Stimulated activated CD8-positive, alpha-beta memory T cell treated with anti-CD3 and anti-CD28 coated beads, Interleukin-4, amount 100 ng/mL, for 4 hours (primary cell): ENCODE data around the gene CAMTA2.

Experiments
- DNase-seq, 2 donors: peaks; one replicate each; pipeline ENCODE4 v3.0.0-alpha.2; 2020; ENCODE audit warnings: low read depth in 2 of 2, low spot score in 1 of 2

The CAMTA2 gene

DNA sequence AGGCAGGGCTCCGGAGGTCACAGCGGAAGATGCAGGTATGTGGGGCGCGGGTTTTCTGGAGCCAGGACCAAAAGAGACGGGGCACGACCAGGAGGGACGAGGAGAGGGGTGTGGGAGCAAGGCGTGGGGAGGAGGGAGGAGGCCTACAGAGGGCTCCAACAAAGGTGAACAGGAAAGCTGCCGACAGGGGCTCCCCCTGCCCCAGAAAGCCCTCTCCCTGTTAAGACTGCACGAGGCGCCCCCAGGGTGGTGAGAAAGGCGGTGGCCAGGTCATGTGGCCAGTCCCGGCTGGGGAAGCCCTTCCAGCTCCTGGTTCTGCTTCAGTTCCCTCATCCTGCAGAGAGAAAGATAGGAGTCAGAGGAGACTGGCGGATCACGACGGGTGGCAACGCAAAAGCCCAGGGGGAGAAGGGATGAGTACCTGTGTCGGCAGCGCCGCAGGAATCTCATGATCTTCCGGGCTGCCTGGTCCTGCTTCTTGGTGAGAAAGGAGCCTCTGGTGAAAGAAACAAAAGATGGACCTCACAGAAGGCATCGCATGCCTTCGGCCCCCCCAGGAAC, 18.9 kb downstream of the CAMTA2 start:
- no peak for DNase-seq

DNA sequence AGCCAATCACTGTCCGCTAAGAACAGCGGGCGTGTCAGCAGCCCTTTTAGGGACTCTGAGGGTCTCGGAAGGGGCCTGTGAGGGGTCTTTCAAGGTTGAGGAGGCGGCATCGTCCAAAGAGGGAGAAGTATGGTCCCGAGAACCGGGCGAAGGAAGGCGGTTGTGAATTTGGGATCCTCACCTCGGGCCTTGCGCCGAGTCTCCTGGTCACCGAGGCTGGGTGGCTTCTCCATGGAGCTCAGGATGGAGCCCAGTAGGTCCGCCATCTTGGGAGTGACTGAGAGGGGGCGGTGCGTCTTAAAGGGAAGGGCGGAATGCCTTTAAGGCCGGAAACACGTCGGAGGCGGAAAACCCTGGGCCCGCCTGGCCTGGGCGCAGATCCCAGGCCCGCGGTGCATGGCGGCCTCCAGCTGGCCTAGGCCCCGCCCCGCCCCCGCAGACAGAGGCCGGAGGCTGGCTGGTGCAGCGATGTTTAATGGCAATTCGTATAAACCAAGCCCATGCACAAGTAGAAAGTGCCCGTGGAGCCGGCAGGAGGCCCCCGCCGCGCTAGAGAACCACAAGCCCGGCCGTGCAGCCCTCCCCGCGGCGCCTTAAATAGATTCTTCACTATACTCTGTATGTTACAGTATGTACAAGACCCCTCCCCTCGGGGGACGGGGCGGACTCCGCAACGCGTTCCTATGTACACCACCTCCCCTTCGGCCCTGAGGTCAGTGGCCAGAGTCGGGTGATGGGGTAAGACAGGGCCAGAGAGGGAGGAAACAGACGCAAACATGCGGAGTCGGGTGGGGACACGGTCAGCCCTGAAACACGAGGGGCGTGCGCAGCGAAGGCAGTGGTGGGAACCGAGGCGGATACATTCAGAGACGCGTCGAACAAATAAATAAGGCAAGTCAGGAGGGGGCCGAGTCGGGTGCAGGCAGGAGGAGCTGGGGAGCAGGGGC, 19.7 kb downstream of the CAMTA2 start, which contains the start of gene SPAG7:
Gene SPAG7 (minus strand): TSS at position 279 of the 947 bp plus-strand sequence. CDS start 13 bp downstream, at position 266.
- DNase-seq, result peak; percentile 82 to 86

GRCh38 chr17:4966844-4967538, 20.5 kb downstream of the CAMTA2 start:
- peak; percentile 69 to 90 for DNase-seq

GRCh38 chr17:4965311-4965986, 22.0 kb downstream of the CAMTA2 start:
- no peak for DNase-seq

DNA sequence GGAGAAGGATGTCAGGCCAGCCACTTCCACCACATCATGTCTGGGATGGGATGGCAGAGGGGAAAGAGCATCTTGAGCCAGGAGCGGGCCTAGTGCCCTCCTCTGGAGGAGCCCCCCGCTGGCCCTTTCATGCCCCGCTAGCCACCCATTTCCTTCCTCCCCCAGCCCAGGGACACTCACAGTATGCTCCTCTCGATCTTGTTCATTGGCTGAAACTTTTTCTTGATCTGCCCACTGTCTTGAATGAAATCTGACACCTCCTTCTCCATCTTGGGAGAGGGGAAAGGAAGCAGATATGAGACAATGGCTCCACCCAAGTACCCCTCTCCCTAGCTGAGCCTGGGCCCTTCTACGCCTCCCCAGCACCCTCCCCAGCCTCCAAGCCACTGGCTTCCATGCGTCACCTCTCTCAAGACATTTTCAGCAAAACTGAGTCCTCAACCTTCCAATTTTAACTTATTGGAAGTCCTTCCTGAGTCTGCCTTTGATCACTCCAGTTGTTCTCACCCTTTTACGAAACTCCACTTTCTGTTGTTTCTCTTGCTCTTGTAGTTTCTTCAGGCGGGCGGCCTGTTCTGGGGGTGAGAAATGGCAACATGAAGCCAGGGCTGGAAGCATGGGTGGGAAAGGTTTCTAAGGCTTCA, 27.1 kb downstream of the CAMTA2 start:
- DNase-seq, result no peak

- no peak for DNase-seq
These were observed 28.1 kb downstream of the CAMTA2 start for GRCh38 chr17:4959261-4959965.

DNA sequence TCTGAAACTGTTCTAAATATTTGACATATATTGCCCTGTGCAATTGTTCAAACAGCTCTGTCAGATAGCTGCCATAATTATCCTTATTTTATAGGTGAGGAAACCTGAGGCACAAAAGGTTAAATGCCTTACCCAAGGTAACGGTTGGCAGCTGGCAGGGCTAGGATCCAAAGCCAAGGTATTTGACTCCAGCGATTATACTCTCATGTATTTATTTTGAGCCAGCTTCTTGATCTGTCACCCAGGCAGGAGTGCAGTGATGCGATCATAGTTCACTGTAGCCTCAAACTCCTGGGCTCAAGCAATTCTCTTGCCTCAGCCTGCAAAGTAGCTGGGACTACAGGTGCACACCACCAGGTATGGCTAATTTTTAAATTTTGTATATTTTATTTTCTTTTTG, 29.4 kb downstream of the CAMTA2 start:
- DNase-seq, result no peak

DNA sequence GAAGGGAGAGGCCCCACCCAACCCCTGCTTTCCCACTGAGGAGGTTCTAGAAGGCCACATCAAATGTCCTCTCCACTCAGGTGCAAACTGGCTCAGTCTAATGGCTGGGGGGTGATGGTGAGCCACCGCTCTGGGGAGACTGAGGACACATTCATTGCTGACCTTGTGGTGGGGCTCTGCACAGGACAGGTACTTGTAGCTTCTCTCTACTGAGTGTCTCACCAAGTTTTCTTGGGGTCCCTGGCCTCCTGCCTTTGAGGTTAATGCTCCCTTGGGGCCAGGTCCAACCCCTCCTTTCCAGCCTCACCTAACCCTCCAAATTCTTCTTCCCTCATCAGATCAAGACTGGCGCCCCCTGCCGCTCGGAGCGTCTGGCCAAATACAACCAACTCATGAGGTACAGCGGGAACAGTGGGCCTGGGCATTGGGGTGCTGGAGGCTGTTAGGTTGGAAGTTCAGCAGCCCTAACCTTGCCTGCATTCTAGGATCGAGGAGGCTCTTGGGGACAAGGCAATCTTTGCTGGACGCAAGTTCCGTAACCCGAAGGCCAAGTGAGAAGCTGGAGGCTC, 30.9 kb downstream of the CAMTA2 start:
- DNase-seq, result no peak

DNA sequence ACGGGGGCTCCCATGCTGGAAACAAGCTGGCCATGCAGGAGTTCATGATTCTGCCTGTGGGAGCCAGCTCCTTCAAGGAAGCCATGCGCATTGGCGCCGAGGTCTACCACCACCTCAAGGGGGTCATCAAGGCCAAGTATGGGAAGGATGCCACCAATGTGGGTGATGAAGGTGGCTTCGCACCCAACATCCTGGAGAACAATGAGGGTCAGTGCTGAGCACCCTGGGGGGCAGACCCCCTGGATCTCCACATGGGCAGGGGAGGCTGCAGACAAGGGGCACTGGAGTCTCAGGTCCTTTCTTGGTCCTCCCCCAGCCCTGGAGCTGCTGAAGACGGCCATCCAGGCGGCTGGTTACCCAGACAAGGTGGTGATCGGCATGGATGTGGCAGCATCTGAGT, 32.4 kb downstream of the CAMTA2 start:
- no peak for DNase-seq

DNA sequence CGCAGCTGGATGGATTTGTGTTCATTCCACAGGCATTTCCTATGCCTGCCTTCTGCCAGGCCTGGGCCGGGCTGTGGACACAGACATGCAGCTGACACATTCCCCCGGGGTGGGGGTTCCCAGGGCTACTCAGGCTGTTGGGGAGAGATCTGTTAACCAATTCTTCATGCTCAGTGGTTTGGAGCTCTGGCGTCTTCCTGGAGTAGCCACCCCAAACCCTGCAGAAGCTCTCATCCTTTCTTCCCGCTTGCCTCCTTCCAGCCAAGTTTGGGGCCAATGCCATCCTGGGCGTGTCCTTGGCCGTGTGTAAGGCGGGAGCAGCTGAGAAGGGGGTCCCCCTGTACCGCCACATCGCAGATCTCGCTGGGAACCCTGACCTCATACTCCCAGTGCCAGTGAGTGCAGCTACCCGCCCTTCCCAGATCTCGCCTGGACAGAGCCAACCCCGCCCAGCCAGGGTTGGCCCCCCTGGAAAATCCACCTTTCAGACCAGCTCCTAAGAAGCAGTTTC, 34.0 kb downstream of the CAMTA2 start:
- DNase-seq, result no peak

- DNase-seq, result no peak
These were observed 36.0 kb downstream of the CAMTA2 start for GRCh38 chr17:4951486-4951885.

GRCh38 chr17:4950746-4951204, 36.7 kb downstream of the CAMTA2 start, which contains the start of gene ENO3:
TSS of gene ENO3 (plus strand) at chr17:4951119. CDS start at chr17:4951830, 711 bp downstream.
- DNase-seq, result no peak

GRCh38 chr17:4950075-4950745, 37.3 kb downstream of the CAMTA2 start:
- no peak for DNase-seq

DNA sequence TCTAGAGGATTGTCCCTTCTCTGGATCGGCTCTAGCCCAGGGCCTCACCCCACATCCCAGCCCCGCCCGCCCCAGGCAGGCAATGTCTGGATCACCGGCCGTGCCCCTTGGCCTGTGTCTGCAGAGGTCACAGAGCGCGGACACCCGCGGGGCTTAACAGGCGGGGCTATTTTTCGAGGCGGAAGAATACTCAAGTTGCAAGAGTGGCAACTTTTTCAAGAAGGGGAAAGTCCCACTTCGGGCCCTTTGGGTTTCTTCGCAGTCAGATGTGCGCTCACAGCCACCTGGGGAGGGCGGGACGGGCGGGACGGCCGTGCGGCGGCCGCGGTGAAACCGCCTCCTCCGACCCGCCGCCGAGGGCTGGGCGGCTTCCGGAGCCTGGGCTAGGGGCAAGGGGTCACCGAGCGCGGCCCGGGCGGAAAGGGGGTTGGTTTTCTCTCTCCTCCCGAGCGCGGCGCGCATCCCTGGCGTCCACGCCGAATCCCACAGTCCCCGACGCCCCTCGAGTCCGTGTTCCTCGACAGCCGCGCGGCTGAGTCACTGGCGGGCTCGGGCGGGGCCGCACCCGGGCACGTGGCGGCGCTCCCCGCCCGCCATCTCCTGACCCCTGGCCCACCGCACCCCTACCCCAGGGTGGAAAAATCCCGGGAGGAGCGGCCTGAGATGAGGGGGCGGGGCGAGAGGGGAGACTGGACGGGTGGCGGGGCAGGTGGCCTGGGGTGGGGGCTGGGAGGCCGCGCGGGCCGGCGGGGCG, 38.0 kb downstream of the CAMTA2 start:
- DNase-seq, result peak in 1 of 2 donors; percentile 61

DNA sequence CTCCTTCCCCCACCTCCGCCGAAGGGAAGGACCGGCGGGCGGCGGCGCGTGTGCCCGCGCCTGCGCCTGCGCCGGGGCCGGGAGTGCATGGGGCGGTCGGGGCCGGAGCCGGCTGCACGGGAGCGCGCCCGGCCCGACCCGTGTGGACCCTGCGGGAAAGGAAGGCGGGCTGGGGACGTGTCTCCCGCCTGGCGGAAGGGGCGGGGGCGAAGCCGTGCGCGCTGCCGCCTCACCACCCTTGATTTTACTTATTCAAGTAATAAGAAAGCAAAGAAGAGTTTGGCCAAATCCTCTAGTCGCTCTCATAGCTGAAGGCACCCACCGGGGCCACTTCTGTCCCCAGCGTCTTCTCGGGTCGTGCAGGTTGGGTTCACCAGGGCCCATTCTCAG, 38.5 kb downstream of the CAMTA2 start:
- no peak for DNase-seq

DNA sequence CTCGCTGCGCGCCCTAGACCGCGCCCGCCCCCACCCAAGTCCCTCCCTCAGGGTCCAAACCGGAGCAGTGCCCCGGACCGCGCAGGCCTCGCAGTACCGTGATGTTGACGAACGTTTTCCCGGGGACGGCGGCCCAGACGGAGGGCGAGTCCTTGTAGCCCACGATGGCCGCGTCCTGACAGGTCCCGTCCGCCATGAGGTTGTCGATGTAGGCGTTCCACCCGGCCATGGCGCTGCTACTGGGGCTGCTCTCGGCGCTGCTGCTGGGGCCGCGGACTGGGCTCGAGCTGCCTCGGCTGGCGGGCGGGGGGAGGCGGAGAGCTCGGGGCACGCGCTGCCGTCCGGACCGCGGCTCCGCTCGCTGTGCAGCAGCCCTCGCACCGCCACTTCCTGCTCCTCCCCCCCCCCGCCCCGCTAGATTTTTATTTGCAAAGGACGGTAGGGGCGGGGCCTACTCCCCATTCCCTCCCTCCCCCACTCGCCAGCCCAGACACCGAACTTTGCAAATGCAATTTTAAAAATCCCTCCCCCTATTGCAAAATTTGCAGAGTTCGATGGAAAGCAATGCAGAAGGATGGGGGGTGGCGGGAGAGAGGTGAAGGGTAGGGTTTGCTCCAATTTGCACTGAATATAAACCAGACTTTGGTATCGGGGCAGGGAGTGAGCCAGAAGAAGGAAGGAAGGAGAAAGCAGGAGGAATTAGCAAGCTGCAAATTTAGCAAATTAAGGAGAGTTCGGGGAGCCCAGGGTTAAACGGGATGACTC, 39.1 kb downstream of the CAMTA2 start, which contains the start of gene PFN1:
Gene PFN1 (minus strand): TSS at position 365 of the 765 bp plus-strand sequence. CDS start 136 bp downstream, at position 229.
- DNase-seq, result peak; percentile 81 to 83
